Thoracic aorta (tissue), 2 donors: ENCODE results near the gene STOM. TPM values are rescaled to one million over a fixed set of nuclear protein-coding genes. Genes with fewer than 3 reads are reported as not detected.
"Not testable (repeated sequence)": the region's sequence is repeated elsewhere in the genome, so short reads cannot be mapped to it uniquely, and the experiment has no call there.

Experiments
- ATAC-seq: fragments of 150-250 bp; one replicate; pipeline ENCODE4 v1.8.0; 2017; ENCODE audit warnings: low read depth; ENCODE audit not compliant: insufficient number of reproducible peaks, low FRiP score
- DNase-seq: peaks from one replicate; pipeline ENCODE4 v3.0.0-alpha.2; 2020; ENCODE audit warnings: low spot score
- H3K27ac ChIP-seq, 2 donors: fragments of 200-600 bp; sonication (generic); 1 replicate in 1 of 2; 2 replicates in 1 of 2; pipeline ENCODE4 v1.5.1; 2016; ENCODE audit warnings: mild to moderate bottlenecking in 2 of 2, moderate library complexity in 2 of 2
- H3K27me3 ChIP-seq: fragments of 200-600 bp; sonication (generic); replicated peaks from 2 replicates; pipeline ENCODE4 v1.6.0; 2016; ENCODE audit warnings: mild to moderate bottlenecking; ENCODE audit not compliant: insufficient read depth
- H3K36me3 ChIP-seq: fragments of 200-600 bp; sonication (generic); one replicate; pipeline ENCODE4 v1.5.1; 2016
- H3K4me1 ChIP-seq, 2 donors: fragments of 200-600 bp; sonication (generic); 1 replicate in 1 of 2; 2 replicates in 1 of 2; pipeline versions ENCODE4 v1.5.1 to v1.6.0; 2016; ENCODE audit warnings: low read depth in 2 of 2, mild to moderate bottlenecking in 1 of 2; ENCODE audit not compliant: control insufficient read depth in 1 of 2
- H3K4me3 ChIP-seq: fragments of 200-600 bp; sonication (generic); 2 replicates; pipeline ENCODE4 v1.5.1; 2016; ENCODE audit warnings: mild to moderate bottlenecking
- H3K9me3 ChIP-seq: fragments of 200-600 bp; sonication (generic); 2 replicates; pipeline ENCODE4 v1.5.1; 2016
- CTCF ChIP-seq: fragments of 200-600 bp; sonication (generic); IDR thresholded peaks from one replicate; pipeline ENCODE4 v1.5.1; 2019; ENCODE audit warnings: antibody characterized with exemption
- total RNA-seq, 2 donors: library from RNA; depleted of rRNA; stranded (reverse); fragments of >200 nt; gene quantifications; one replicate each; pipeline versions ENCODE4 v1.1.0 to v1.2.3, GENCODE V29; 2016

Gene STOM
- total RNA-seq, 2 donors from 2014 or later: 177 to 344 TPM

- peak overlapping the region; percentile 2 for H3K4me3 ChIP-seq
- ATAC-seq (no peak), DNase-seq (no peak)
- peak overlapping the region; percentile 70 to 91 for H3K27ac ChIP-seq
- no peaks in the 10 kb centered on the region for H3K9me3 ChIP-seq
- H3K4me1 ChIP-seq: peaks cover 74 to 91% of the 10 kb centered on the region in 2 donors
- no peaks in the 10 kb centered on the region for H3K27me3 ChIP-seq
- TF ChIP-seq CTCF: no peak
- no peaks in the 10 kb centered on the region for H3K36me3 ChIP-seq
Observed at GRCh38 chr9:121295662-121296191, 74.3 kb downstream of the STOM start.

GRCh38 chr9:121294866-121295661 lies 75.0 kb downstream of the STOM start:
- no peaks in the 10 kb centered on the region for H3K36me3 ChIP-seq
- ATAC-seq (no peak), DNase-seq (no peak)
- H3K27ac ChIP-seq: peak overlapping the region; percentile 70 to 91
- H3K9me3 ChIP-seq: no peaks in the 10 kb centered on the region
- no peaks in the 10 kb centered on the region for H3K27me3 ChIP-seq
- TF ChIP-seq CTCF: no peak
- peak overlapping the region; percentile 2 for H3K4me3 ChIP-seq
- H3K4me1 ChIP-seq: peaks cover 76 to 89% of the 10 kb centered on the region in 2 donors

GRCh38 chr9:121294151-121294743 lies 75.8 kb downstream of the STOM start:
- no peak for TF ChIP-seq CTCF
- Histone ChIP-seq H3K36me3 (no peaks in the 10 kb centered on the region), H3K4me1 (peaks cover 82 to 96% of the 10 kb centered on the region in 2 donors), H3K27ac (peak overlapping the region; percentile 70 to 91), H3K27me3 (no peaks in the 10 kb centered on the region), H3K4me3 (peak overlapping the region; percentile 2), H3K9me3 (no peaks in the 10 kb centered on the region)
- DNase-seq (no peak), ATAC-seq (no peak)

- DNase-seq (no peak), ATAC-seq (no peak)
- no peak overlapping the region for H3K4me3 ChIP-seq
- TF ChIP-seq CTCF: no peak
- no peaks in the 10 kb centered on the region for H3K9me3 ChIP-seq
- H3K36me3 ChIP-seq: peaks cover 6% of the 10 kb centered on the region
- peak overlapping the region; percentile 70 to 91 for H3K27ac ChIP-seq
- H3K27me3 ChIP-seq: no peaks in the 10 kb centered on the region
- peaks cover 81 to 96% of the 10 kb centered on the region in 2 donors for H3K4me1 ChIP-seq
Observed at GRCh38 chr9:121292801-121293241, 77.2 kb downstream of the STOM start.

- Histone ChIP-seq H3K9me3 (no peaks in the 10 kb centered on the region), H3K4me3 (no peak overlapping the region), H3K4me1 (peaks cover 81 to 96% of the 10 kb centered on the region in 2 donors), H3K36me3 (peaks cover 7% of the 10 kb centered on the region), H3K27me3 (no peaks in the 10 kb centered on the region), H3K27ac (peak overlapping the region; percentile 70 to 91)
- ATAC-seq: no peak
- no peak for DNase-seq
- no peak for TF ChIP-seq CTCF
Observed at GRCh38 chr9:121292051-121292450, 78.0 kb downstream of the STOM start.

GRCh38 chr9:121291536-121291935 lies 78.5 kb downstream of the STOM start:
- not testable (repeated sequence) for ATAC-seq, H3K36me3 ChIP-seq, H3K9me3 ChIP-seq, H3K27me3 ChIP-seq, H3K4me3 ChIP-seq, DNase-seq
- Histone ChIP-seq H3K4me1 (peaks cover 81 to 96% of the 10 kb centered on the region in 2 donors), H3K27ac (peak overlapping the region in 1 of 2 donors; percentile 91)
